GM21529 (cell line): ENCODE data around the gene GALNT16.
"Not testable (repeated sequence)": the region's sequence is repeated elsewhere in the genome, so short reads cannot be mapped to it uniquely, and the experiment has no call there.

Experiments used
- ATAC-seq: cut with Tn5 transposase; IDR thresholded peaks from one replicate; pipeline ENCODE4 v1.9.1; 2021; ENCODE audit not compliant: unreplicated experiment

Gene GALNT16

DNA sequence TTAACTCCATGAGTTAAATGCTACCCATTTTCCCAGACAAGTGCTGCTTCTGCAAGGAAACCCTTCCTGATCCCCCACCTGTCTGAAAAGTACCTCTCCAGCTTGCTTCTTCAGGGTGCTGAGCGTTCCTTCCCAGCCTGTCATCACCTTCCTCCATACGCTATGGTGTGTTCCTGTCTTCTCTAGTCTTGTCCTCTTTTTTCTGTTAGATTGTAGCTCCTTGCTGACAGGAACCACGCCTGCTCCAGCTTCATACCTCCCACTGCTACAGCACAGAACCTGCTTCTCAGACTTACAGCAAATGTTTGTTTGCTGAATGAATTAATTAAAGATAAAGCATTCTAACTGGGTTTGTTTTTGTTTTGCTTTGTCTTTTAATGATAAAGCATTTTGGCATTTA lies 99.0 kb downstream of the GALNT16 start:
- ATAC-seq, result no peak

DNA sequence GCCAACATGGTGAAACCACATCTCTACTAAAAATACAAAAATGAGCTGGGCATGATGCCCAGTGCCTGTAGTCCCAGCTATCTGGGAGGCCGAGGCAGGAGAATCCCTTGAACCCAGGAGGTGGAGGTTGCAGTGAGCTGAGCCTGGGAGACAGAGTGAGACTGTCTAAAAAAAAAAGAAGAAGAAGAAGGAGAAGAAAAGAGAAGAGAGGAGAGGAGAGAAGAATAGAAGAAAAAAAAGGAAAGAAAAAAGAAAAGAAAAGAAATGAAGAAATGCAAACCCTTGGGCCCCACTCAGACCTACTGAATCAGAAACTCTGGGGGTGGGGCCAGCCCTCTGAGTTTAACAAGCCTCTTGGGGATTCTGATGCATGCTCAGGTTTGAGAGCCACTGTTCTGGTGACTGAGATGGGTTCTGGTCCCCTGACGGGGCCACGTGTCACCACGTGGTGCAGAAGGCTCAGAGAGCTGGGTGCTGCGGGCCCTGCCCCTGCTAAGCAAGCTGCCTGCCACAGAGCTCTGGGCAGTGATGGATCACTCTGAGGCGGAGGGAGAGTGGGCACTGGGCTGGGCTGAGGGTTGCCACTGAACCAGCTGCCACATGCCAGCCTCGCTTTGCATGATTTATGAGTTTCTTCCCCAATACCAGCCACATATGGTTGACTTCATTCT lies 100.6 kb downstream of the GALNT16 start:
- ATAC-seq, result peak; percentile 47

DNA sequence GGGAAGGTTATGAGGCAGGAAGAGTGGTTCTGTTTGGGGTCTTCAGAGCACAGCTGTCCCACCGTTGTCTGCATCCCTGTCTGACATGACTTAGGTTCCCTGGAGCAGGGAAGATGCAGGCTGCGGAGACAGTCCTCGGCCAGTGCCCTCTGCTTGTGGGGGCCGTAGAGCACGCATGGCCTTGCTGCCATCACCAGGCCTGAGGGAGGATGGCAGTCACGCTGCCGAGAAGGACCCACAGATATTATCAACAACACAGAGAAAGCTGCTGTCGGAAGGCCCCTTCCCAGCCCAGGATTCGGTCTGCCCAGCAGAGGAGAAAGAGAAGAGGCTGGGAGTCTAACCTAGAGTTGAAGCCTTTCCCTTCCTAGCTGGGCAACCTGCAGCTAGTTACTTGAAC lies 103.1 kb downstream of the GALNT16 start:
- ATAC-seq, result no peak

GRCh38 chr14:69363964-69364363 lies 104.0 kb downstream of the GALNT16 start:
- no peak for ATAC-seq

- no peak for ATAC-seq
Observed at GRCh38 chr14:69364378-69364777, 104.4 kb downstream of the GALNT16 start.

DNA sequence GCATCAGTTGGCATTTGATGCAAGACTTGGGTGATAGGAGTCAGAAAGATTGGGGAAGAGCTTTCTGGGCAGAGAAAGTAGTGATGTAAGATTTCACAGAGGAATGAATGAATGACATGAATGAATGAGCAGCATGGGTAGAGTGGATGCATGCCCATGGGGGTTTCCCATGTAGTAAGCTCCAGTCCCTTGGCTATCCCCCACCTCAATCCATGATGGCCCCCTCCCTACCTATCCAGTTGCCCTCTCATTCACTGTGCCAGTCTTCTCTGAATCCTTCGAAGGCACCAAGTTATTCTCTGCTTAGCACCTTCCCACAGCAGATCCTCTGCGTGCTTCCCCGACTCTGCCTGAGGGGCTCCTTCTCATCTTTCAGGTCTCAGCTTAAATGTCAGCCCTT lies 106.1 kb downstream of the GALNT16 start:
- no peak for ATAC-seq

- no peak for ATAC-seq
Observed at GRCh38 chr14:69366761-69367160, 106.8 kb downstream of the GALNT16 start.

DNA sequence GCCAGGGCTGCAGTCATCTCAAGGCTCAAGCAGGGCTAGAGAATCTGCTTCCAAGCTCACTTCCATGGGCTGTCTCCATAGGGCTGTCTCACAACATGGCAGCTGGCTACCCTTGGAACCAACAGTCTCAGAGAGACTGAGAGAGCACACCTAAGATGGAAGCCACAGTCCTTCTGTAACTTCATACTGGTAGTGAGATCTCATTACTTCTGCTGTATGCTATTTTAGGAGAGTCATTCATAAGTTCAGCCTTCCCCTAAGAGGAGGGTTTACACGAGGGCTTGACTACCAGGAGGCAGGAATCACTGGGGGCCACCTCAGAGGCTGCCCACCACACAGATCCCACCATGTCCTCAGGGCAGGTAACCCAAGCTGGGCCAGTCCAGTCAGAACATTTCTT lies 108.4 kb downstream of the GALNT16 start:
- no peak for ATAC-seq

DNA sequence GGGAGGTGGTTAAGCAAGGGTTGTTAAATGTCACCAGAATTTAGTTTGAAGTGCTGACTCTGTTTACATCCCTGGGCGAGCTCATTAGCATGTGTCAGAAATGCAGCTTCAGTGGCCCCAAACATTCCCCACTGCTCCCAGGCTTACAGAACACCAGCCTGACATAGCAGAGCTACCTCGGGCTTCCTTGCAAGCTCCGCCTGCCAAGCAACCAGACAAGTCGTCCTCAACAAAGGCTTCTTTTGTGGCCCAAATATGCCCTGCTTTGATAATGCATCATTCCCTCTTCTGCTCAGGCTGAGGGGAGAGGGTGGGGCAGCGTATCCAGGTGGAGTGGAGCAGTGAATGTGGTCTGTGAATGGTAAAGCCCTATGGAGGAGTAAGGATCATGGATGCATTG lies 110.1 kb downstream of the GALNT16 start:
- no peak for ATAC-seq

GRCh38 chr14:69372146-69372545 lies 112.2 kb downstream of the GALNT16 start:
- ATAC-seq, result no peak

DNA sequence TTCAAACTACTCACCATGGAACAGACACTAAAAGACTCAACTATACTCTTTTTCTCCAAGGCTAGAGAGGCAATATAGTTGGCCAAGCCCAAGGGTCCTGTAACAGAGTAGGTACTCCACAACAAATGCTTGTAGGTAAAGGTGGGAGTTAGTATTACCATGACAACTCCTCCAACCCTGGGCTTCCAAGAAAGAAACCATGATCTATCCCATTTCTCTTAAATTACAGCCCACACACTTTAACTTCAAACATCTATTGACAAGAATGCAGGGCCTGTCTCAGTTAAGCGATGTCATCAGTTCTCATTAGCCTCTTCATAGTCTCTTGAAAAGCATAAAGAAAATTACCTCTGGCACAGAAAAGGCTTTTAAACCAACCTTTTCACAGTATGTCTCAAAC lies 113.1 kb downstream of the GALNT16 start:
- no peak for ATAC-seq

- ATAC-seq, result no peak
Observed at GRCh38 chr14:69374235-69374634, 114.3 kb downstream of the GALNT16 start.

GRCh38 chr14:69375182-69375581 lies 115.2 kb downstream of the GALNT16 start:
- ATAC-seq, result no peak

GRCh38 chr14:69375722-69376121 lies 115.8 kb downstream of the GALNT16 start:
- ATAC-seq, result no peak

DNA sequence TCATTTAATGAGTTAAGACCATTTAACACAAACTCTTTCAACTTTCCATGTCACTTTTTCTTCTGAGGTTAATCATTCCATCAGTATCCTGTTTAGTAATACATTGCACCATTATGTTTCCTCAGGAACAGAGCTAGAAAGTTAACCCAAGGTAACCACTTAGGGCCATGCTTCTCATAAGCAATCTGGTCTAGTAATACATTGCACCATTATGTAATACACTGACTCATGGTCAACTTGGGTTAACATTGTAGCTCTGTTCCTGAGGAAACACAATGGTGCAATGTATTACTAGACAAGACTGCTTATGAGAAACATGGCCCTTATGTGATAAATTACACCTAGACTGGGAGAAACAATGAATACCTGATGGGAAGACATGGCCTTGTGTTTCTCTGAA lies 116.5 kb downstream of the GALNT16 start:
- no peak for ATAC-seq

DNA sequence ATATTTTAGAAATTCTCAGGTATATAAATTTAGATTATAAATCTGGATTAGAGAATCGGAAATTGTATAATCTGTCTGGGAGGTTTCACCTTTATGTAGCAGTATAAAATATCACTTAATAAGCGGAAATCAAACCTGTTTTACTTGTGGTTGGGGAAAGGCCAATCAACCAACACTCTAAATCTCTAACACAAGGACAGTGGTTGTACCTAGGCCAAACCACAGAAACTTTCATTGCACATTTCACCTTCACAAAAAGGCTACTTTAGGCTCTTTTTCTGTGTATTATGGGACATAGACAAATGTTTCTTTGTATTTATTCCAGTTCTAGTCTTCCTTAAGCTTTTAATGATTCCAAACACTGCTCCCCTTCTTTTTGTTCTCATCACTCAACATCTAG lies 118.3 kb downstream of the GALNT16 start:
- no peak for ATAC-seq

DNA sequence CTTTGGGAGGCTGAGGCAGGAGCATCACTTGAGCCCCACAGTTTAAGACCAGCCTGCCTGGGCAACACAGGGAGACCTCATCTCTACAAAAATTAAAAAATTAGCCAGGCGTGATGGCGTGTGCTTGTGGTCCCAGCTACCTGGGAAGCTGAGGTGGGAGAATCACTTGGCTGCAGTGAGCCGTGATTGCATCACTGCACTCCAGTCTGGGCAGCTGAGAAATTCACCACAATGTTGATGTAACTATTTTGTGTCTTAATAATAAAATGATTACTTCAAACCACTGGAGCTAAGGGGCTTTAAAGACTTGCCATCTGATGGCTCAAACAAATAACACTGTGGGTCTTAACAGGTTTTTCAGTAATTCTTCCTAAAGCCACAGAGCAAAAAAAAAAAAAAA lies 127.4 kb downstream of the GALNT16 start:
- ATAC-seq, result no peak

DNA sequence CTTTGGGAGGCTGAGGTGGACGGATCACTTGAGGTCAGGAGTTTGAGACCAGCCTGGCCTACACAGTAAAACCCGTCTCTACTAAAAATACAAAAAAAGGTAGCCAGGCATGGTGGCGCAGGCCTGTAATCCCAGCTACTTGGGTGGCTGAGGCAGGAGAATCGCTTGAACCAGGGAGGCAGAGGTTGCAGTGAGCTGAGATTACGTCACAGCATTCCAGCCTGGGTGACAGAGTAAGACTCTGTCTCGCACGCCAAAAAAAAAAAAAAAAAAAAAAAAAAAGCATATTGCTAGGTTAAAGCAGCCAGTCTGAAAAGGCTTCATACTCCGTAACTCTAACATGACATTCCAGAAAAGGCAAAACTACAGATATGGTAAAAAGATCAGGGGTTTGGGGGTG lies 131.4 kb downstream of the GALNT16 start:
- not testable (repeated sequence) for ATAC-seq

- no peak for ATAC-seq
Observed at GRCh38 chr14:69392481-69392880, 132.5 kb downstream of the GALNT16 start.

- no peak for ATAC-seq
Observed at GRCh38 chr14:69395929-69396328, 136.0 kb downstream of the GALNT16 start.

GRCh38 chr14:69398053-69398817 lies 138.3 kb downstream of the GALNT16 start, which contains the start of the genes ERH and SLC39A9:
ERH (minus strand) TSS chr14:69398299; CDS start chr14:69398233, 66 bp downstream.
SLC39A9 (plus strand) TSS chr14:69398692; CDS start chr14:69399370, 678 bp downstream.
- peak; percentile 88 for ATAC-seq

DNA sequence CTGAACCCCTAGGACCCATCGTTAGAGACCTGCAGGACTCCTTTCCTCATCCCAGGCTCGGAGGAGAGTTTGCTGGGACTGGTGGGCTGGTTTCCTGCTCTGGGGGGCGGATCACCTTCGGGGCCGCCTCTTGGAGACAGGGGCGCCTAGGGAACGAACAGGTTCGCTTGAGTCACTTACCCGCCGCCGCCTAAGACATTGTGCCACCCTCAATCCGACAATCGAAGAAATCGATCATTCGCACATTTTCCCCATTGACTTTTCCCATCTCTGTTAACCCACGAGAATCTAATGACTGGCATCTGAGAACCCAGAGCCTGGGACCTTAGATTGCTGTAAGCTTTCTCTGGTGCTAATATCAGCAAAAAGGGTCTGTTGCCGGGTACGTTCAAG lies 138.9 kb downstream of the GALNT16 start:
- peak; percentile 7 for ATAC-seq
